ENCODE results near the gene SYT14. TPM values are rescaled to one million over a fixed set of nuclear protein-coding genes. Genes with fewer than 3 reads are reported as not detected.

Gene SYT14
- total RNA-seq, 1 experiment from 2014 or later, result 1.4 TPM

- Histone ChIP-seq H3K79me2 (ENCODE audit: low read depth) (no peaks in the 10 kb centered on the region), H3K4me3 (no peak overlapping the region), H4K20me1 (ENCODE audit: insufficient read depth) (no peaks in the 10 kb centered on the region; the same call in 1 of the 2 replicates), H3K36me3 (ENCODE audit: low read depth) (no peaks in the 10 kb centered on the region), H3K4me1 (replicated peaks; ENCODE audit: insufficient read depth) (no peaks in the 10 kb centered on the region), H3K4me2 (no peak overlapping the region), H3K27me3 (ENCODE audit: insufficient read depth, low read depth) (no peaks in the 10 kb centered on the region), H3F3A (ENCODE audit: insufficient read depth, low read depth) (no peaks in the 10 kb centered on the region), H3K9me3 (ENCODE audit: insufficient read depth, low read depth) (no peaks in the 10 kb centered on the region), H3K9me2 (ENCODE audit: insufficient read depth) (no peaks in the 10 kb centered on the region), H3K27ac (no peak overlapping the region), H2AFZ (no peak overlapping the region)
- intact Hi-C loops (cut with micrococcal nuclease; ENCODE audit: unreplicated experiment), result no loop called here
- TF ChIP-seq EZH2 (IDR thresholded peaks at IDR 0.05; ENCODE audit: low read depth), result no peak
- no peak for TF ChIP-seq CTCF (conservative IDR thresholded peaks at IDR 0.05)
- no TSS peak for BruUV-seq (replicated peaks)
- ChIA-PET POLR2A (ENCODE audit: unreplicated experiment) (no interaction called here), CTCF (no interaction called here)
- DNase-seq, result no peak
Measured at GRCh38 chr1:210087058-210087457, 149.0 kb downstream of the SYT14 start.

- Histone ChIP-seq H3K4me3 (peak overlapping the region; percentile 28), H3K36me3 (ENCODE audit: low read depth) (no peaks in the 10 kb centered on the region), H4K20me1 (ENCODE audit: insufficient read depth) (no peaks in the 10 kb centered on the region), H3K4me1 (replicated peaks; ENCODE audit: insufficient read depth) (no peaks in the 10 kb centered on the region), H3K79me2 (ENCODE audit: low read depth) (no peaks in the 10 kb centered on the region), H3K4me2 (peak overlapping the region; percentile 45), H2AFZ (0 out of 2 replicates have a peak overlapping the region, but pooled peaks have one; percentile 15), H3K27me3 (ENCODE audit: insufficient read depth, low read depth) (no peaks in the 10 kb centered on the region), H3F3A (ENCODE audit: insufficient read depth, low read depth) (no peaks in the 10 kb centered on the region), H3K27ac (no peak overlapping the region), H3K9me2 (ENCODE audit: insufficient read depth) (no peaks in the 10 kb centered on the region), H3K9me3 (ENCODE audit: insufficient read depth, low read depth) (no peaks in the 10 kb centered on the region)
- TF ChIP-seq CTCF (conservative IDR thresholded peaks at IDR 0.05) (no peak), EZH2 (IDR thresholded peaks at IDR 0.05; ENCODE audit: low read depth) (no peak)
- ChIA-PET POLR2A (ENCODE audit: unreplicated experiment) (no interaction called here), CTCF (no interaction called here)
- BruUV-seq (replicated peaks), result no TSS peak
- no peak for DNase-seq
- intact Hi-C loops (cut with micrococcal nuclease; ENCODE audit: unreplicated experiment), result no loop called here
Measured at GRCh38 chr1:210089855-210090254, 151.8 kb downstream of the SYT14 start.

GRCh38 chr1:210092366-210092765, 154.3 kb downstream of the SYT14 start:
- H4K20me1 ChIP-seq (ENCODE audit: insufficient read depth), result no peaks in the 10 kb centered on the region
- H3K4me3 ChIP-seq, result no peak overlapping the region
- no peak overlapping the region for H3K27ac ChIP-seq
- intact Hi-C loops (cut with micrococcal nuclease; ENCODE audit: unreplicated experiment), result no loop called here
- no peaks in the 10 kb centered on the region for H3K4me1 ChIP-seq (replicated peaks; ENCODE audit: insufficient read depth)
- H2AFZ ChIP-seq, result no peak overlapping the region
- no peak for DNase-seq
- H3K36me3 ChIP-seq (ENCODE audit: low read depth), result no peaks in the 10 kb centered on the region
- CTCF ChIA-PET, result no interaction called here
- no peaks in the 10 kb centered on the region for H3K9me2 ChIP-seq (ENCODE audit: insufficient read depth)
- TF ChIP-seq CTCF (conservative IDR thresholded peaks at IDR 0.05) (no peak), EZH2 (IDR thresholded peaks at IDR 0.05; ENCODE audit: low read depth) (no peak)
- no peaks in the 10 kb centered on the region for H3K79me2 ChIP-seq (ENCODE audit: low read depth)
- no peaks in the 10 kb centered on the region for H3K27me3 ChIP-seq (ENCODE audit: insufficient read depth, low read depth)
- no peaks in the 10 kb centered on the region for H3K9me3 ChIP-seq (ENCODE audit: insufficient read depth, low read depth)
- POLR2A ChIA-PET (ENCODE audit: unreplicated experiment), result no interaction called here
- no peak overlapping the region for H3K4me2 ChIP-seq
- no peaks in the 10 kb centered on the region for H3F3A ChIP-seq (ENCODE audit: insufficient read depth, low read depth)
- BruUV-seq (replicated peaks), result no TSS peak
